ENCODE measurements around the gene BRICD5. TPM values are rescaled to one million over a fixed set of nuclear protein-coding genes. Genes with fewer than 3 reads are reported as not detected.

BRICD5 gene
- total and polyA plus RNA-seq, 2 of the 4 experiments (the other 2 are of a cell fraction) = 0.18 to 0.94 TPM

- Histone ChIP-seq H2AK9ac (replicated peaks; ENCODE audit: low read depth, low read length, poor library complexity) (peak overlapping the region; percentile 72), H4K8ac (ENCODE audit: low read depth in 2 of 2, low read length in 2 of 2) (no peak overlapping the region), H4K91ac (ENCODE audit: insufficient read depth, low read depth, low read length) (no peak overlapping the region), H3K36me3 (ENCODE audit: control insufficient read depth, insufficient read depth, low read length) (peaks cover 28% of the 10 kb centered on the region), H2BK15ac (ENCODE audit: low read depth, low read length) (no peak overlapping the region), H3K9me1 (ENCODE audit: insufficient read depth, low read length) (0 out of 2 replicates have a peak, but pooled peaks cover 3% of the 10 kb centered on the region), H3K56ac (ENCODE audit: extremely low read depth, insufficient read depth, low read length) (no peak overlapping the region), H3K27me3 (ENCODE audit: control insufficient read depth, insufficient read depth, low read length) (no peaks in the 10 kb centered on the region), H4K20me1 (ENCODE audit: insufficient read depth, low read length) (peaks cover 16% of the 10 kb centered on the region), H3K4me1 (ENCODE audit: control insufficient read depth, insufficient read depth, low read length) (peaks cover 12% of the 10 kb centered on the region), H3K14ac (replicated peaks; ENCODE audit: low read depth, low read length) (no peak overlapping the region), H2BK120ac (ENCODE audit: low read depth, low read length) (no peak overlapping the region), H2AFZ (replicated peaks; ENCODE audit: low read length, poor library complexity) (no peak overlapping the region), H3K4me2 (ENCODE audit: low read depth, low read length) (no peak overlapping the region), H2AK5ac (ENCODE audit: low read depth, low read length) (no peak overlapping the region), H3K27ac (ENCODE audit: insufficient read depth, low read length) (no peak overlapping the region), H2BK5ac (ENCODE audit: low read depth, low read length, poor library complexity, severe bottlenecking) (no peak overlapping the region), H3K23ac (ENCODE audit: low read depth, low read length) (no peak overlapping the region), H3K4ac (ENCODE audit: low read depth, low read length) (no peak overlapping the region), H3K9ac (ENCODE audit: low read depth, low read length) (no peak overlapping the region), H3K79me1 (ENCODE audit: low read depth in 1 of 2, low read length in 2 of 2) (peaks cover 27 to 51% of the 10 kb centered on the region in 2 experiments), H3K4me3 (ENCODE audit: insufficient read depth, low read depth, low read length) (no peak overlapping the region), H3K9me3 (ENCODE audit: control insufficient read depth, insufficient read depth, low read length) (no peaks in the 10 kb centered on the region), H3K18ac (ENCODE audit: low read depth, low read length) (no peak overlapping the region), H4K5ac (ENCODE audit: low read depth, low read length) (no peak overlapping the region), H2BK20ac (ENCODE audit: low read depth, low read length) (no peak overlapping the region)
- intact Hi-C loops (cut with micrococcal nuclease) = no loop called here
- dilution Hi-C loops (cut with HindIII; ENCODE audit: low sequenced_read_pairs, unreplicated experiment) = no loop called here
- DNase-seq (no peak), ATAC-seq (ENCODE audit: low read depth) (no peak)
- ChIA-PET CTCF (no interaction called here), POLR2A (ENCODE audit: unreplicated experiment) (no interaction called here)
- in situ Hi-C loops (cut with MboI; ENCODE audit: low sequenced_read_pairs) = no loop called here
- BruUV-seq (replicated peaks) = no TSS peak
- 94% methylated on average over 10 of the region's 17 CpGs; no CpG with 5 or more reads in 1 of the 2 experiments for WGBS, 2 experiments (ENCODE audit: extremely low coverage in 2 of 2, insufficient read length in 1 of 2)
- no peak for TF ChIP-seq RCOR1 (IDR thresholded peaks at IDR 0.05; ENCODE audit: insufficient replicate concordance, low read length)
- TF ChIP-seq MXI1 (IDR thresholded peaks at IDR 0.05; ENCODE audit: borderline replicate concordance, low read depth, low read length) = no peak
- TF ChIP-seq BHLHE40 (IDR thresholded peaks at IDR 0.05; ENCODE audit: low read depth, low read length) = no peak
- TF ChIP-seq SMC3 (IDR thresholded peaks at IDR 0.05; ENCODE audit: low read depth, low read length) = no peak
- TF ChIP-seq FOS (IDR thresholded peaks at IDR 0.05; ENCODE audit: low read depth, low read length) = no peak
- no peak for TF ChIP-seq CHD1 (IDR thresholded peaks at IDR 0.05; ENCODE audit: low read depth, low read length)
- no peak for TF ChIP-seq NFE2L2 (IDR thresholded peaks at IDR 0.05; ENCODE audit: low read depth, low read length)
- no peak for TF ChIP-seq CTCF (conservative IDR thresholded peaks at IDR 0.05; ENCODE audit: low read depth, low read length)
- TF ChIP-seq MAFK (IDR thresholded peaks at IDR 0.05; ENCODE audit: low read depth, low read length) = no peak
- no peak for TF ChIP-seq MAZ (IDR thresholded peaks at IDR 0.05; ENCODE audit: borderline replicate concordance, low read depth, low read length)
- TF ChIP-seq RFX5 (IDR thresholded peaks at IDR 0.05; ENCODE audit: low read depth, low read length) = no peak
- TF ChIP-seq USF2 (IDR thresholded peaks at IDR 0.05; ENCODE audit: low read depth, low read length) = no peak
- TF ChIP-seq RAD21 (IDR thresholded peaks at IDR 0.05; ENCODE audit: low read length) = no peak
- TF ChIP-seq CEBPB (IDR thresholded peaks at IDR 0.05; ENCODE audit: low read depth, low read length) = no peak
- no peak for TF ChIP-seq POLR2A (IDR thresholded peaks at IDR 0.05; ENCODE audit: low read depth, low read length)
These were observed 692 bp downstream of the BRICD5 start for GRCh38 chr16:2210009-2210332.

All from IMR-90 (cell line).